HUES6 (cell line): ENCODE measurements around the gene PSAT1.

Experiments used
- H3K27ac ChIP-seq: 2 replicates; pipeline ENCODE4 v1.7.0; 2013; ENCODE audit warnings: low read depth, mild to moderate bottlenecking, low read length, inconsistent platforms
- H3K27me3 ChIP-seq: 2 replicates; pipeline ENCODE4 v1.6.1; 2013; ENCODE audit warnings: low read length; ENCODE audit not compliant: control insufficient read depth, insufficient read depth
- H3K36me3 ChIP-seq: 2 replicates; pipeline ENCODE4 v1.6.1; 2013; ENCODE audit warnings: low read length; ENCODE audit not compliant: control insufficient read depth, insufficient read depth
- H3K4me1 ChIP-seq: 2 replicates; pipeline ENCODE4 v1.6.1; 2013; ENCODE audit warnings: low read length; ENCODE audit not compliant: control insufficient read depth, insufficient read depth
- H3K4me3 ChIP-seq: 2 replicates; pipeline ENCODE4 v1.5.1; 2013; ENCODE audit warnings: low read depth, low read length
- H3K9ac ChIP-seq: one replicate; pipeline ENCODE4 v1.6.1; 2013; ENCODE audit warnings: mild to moderate bottlenecking, low read length
- H3K9me3 ChIP-seq: 2 replicates; pipeline ENCODE4 v1.6.1; 2013; ENCODE audit warnings: low read depth, low read length; ENCODE audit not compliant: control insufficient read depth, insufficient read depth

PSAT1 gene

GRCh38 chr9:78354324-78354973 lies 57.5 kb downstream of the PSAT1 start:
- Histone ChIP-seq H3K4me1 (no peaks in the 10 kb centered on the region), H3K36me3 (peaks cover 3% of the 10 kb centered on the region; the same call in 1 of the 2 replicates), H3K4me3 (no peak overlapping the region), H3K27me3 (no peaks in the 10 kb centered on the region), H3K9ac (no peak overlapping the region), H3K9me3 (no peaks in the 10 kb centered on the region), H3K27ac (no peak overlapping the region)

- Histone ChIP-seq H3K9ac (no peak overlapping the region), H3K27ac (no peak overlapping the region), H3K9me3 (no peaks in the 10 kb centered on the region), H3K4me3 (no peak overlapping the region), H3K4me1 (no peaks in the 10 kb centered on the region), H3K36me3 (peaks cover 3% of the 10 kb centered on the region; the same call in 1 of the 2 replicates), H3K27me3 (no peaks in the 10 kb centered on the region)
Measured at GRCh38 chr9:78354989-78355388, 58.1 kb downstream of the PSAT1 start.

- Histone ChIP-seq H3K36me3 (peaks cover 3% of the 10 kb centered on the region; the same call in 1 of the 2 replicates), H3K4me3 (no peak overlapping the region), H3K27me3 (no peaks in the 10 kb centered on the region), H3K9me3 (no peaks in the 10 kb centered on the region), H3K4me1 (no peaks in the 10 kb centered on the region), H3K9ac (no peak overlapping the region), H3K27ac (no peak overlapping the region)
Measured at GRCh38 chr9:78356634-78357033, 59.7 kb downstream of the PSAT1 start.

GRCh38 chr9:78357165-78357873 lies 60.4 kb downstream of the PSAT1 start:
- Histone ChIP-seq H3K36me3 (peaks cover 3% of the 10 kb centered on the region; the same call in 1 of the 2 replicates), H3K27me3 (no peaks in the 10 kb centered on the region), H3K4me3 (no peak overlapping the region), H3K9me3 (no peaks in the 10 kb centered on the region), H3K9ac (no peak overlapping the region), H3K27ac (no peak overlapping the region), H3K4me1 (no peaks in the 10 kb centered on the region)

GRCh38 chr9:78358329-78359051 lies 61.6 kb downstream of the PSAT1 start:
- H3K4me3 ChIP-seq = no peak overlapping the region
- H3K4me1 ChIP-seq = no peaks in the 10 kb centered on the region; the same call in 1 of the 2 replicates
- H3K9ac ChIP-seq = no peak overlapping the region
- H3K27ac ChIP-seq = no peak overlapping the region
- H3K27me3 ChIP-seq = no peaks in the 10 kb centered on the region
- H3K36me3 ChIP-seq = peaks cover 3% of the 10 kb centered on the region; the same call in 1 of the 2 replicates
- H3K9me3 ChIP-seq = no peaks in the 10 kb centered on the region

GRCh38 chr9:78363221-78363620 lies 66.3 kb downstream of the PSAT1 start:
- H3K36me3 ChIP-seq = peaks cover 2% of the 10 kb centered on the region; the same call in 1 of the 2 replicates
- H3K4me3 ChIP-seq = no peak overlapping the region
- no peaks in the 10 kb centered on the region for H3K27me3 ChIP-seq
- H3K4me1 ChIP-seq = peaks cover 17% of the 10 kb centered on the region; the same call in 1 of the 2 replicates
- no peaks in the 10 kb centered on the region for H3K9me3 ChIP-seq
- no peak overlapping the region for H3K27ac ChIP-seq
- H3K9ac ChIP-seq = no peak overlapping the region

- no peaks in the 10 kb centered on the region for H3K9me3 ChIP-seq
- no peaks in the 10 kb centered on the region for H3K36me3 ChIP-seq
- H3K4me3 ChIP-seq = no peak overlapping the region
- H3K27me3 ChIP-seq = no peaks in the 10 kb centered on the region
- H3K27ac ChIP-seq = no peak overlapping the region
- H3K4me1 ChIP-seq = peaks cover 22% of the 10 kb centered on the region; the same call in 1 of the 2 replicates
- no peak overlapping the region for H3K9ac ChIP-seq
Measured at GRCh38 chr9:78365748-78366697, 69.1 kb downstream of the PSAT1 start.

- peaks cover 22% of the 10 kb centered on the region; the same call in 1 of the 2 replicates for H3K4me1 ChIP-seq
- H3K27ac ChIP-seq = no peak overlapping the region
- H3K9ac ChIP-seq = no peak overlapping the region
- H3K36me3 ChIP-seq = no peaks in the 10 kb centered on the region
- no peak overlapping the region for H3K4me3 ChIP-seq
- H3K9me3 ChIP-seq = no peaks in the 10 kb centered on the region
- no peaks in the 10 kb centered on the region for H3K27me3 ChIP-seq
Measured at GRCh38 chr9:78366827-78367226, 69.9 kb downstream of the PSAT1 start.

GRCh38 chr9:78368236-78368635 lies 71.3 kb downstream of the PSAT1 start:
- H3K4me1 ChIP-seq = peaks cover 22% of the 10 kb centered on the region; the same call in 1 of the 2 replicates
- H3K27me3 ChIP-seq = no peaks in the 10 kb centered on the region
- no peaks in the 10 kb centered on the region for H3K9me3 ChIP-seq
- H3K27ac ChIP-seq = no peak overlapping the region
- no peak overlapping the region for H3K9ac ChIP-seq
- H3K4me3 ChIP-seq = no peak overlapping the region
- H3K36me3 ChIP-seq = no peaks in the 10 kb centered on the region

GRCh38 chr9:78369639-78370219 lies 72.8 kb downstream of the PSAT1 start:
- Histone ChIP-seq H3K27me3 (no peaks in the 10 kb centered on the region), H3K9me3 (no peaks in the 10 kb centered on the region), H3K4me3 (no peak overlapping the region), H3K27ac (no peak overlapping the region), H3K36me3 (no peaks in the 10 kb centered on the region), H3K4me1 (peaks cover 20% of the 10 kb centered on the region; the same call in 1 of the 2 replicates), H3K9ac (no peak overlapping the region)
